Thoracic aorta (tissue), 2 donors: ENCODE data around the gene KIF16B. TPM values are rescaled to one million over a fixed set of nuclear protein-coding genes. Genes with fewer than 3 reads are reported as not detected.

Experiments used
- ATAC-seq: fragments of 150-250 bp; one replicate; pipeline ENCODE4 v1.8.0; 2017; ENCODE audit warnings: low read depth; ENCODE audit not compliant: insufficient number of reproducible peaks, low FRiP score
- DNase-seq: peaks from one replicate; pipeline ENCODE4 v3.0.0-alpha.2; 2020; ENCODE audit warnings: low spot score
- H3K27ac ChIP-seq, 2 donors: fragments of 200-600 bp; sonication (generic); 1 replicate in 1 of 2; 2 replicates in 1 of 2; pipeline ENCODE4 v1.5.1; 2016; ENCODE audit warnings: mild to moderate bottlenecking in 2 of 2, moderate library complexity in 2 of 2
- H3K27me3 ChIP-seq: fragments of 200-600 bp; sonication (generic); replicated peaks from 2 replicates; pipeline ENCODE4 v1.6.0; 2016; ENCODE audit warnings: mild to moderate bottlenecking; ENCODE audit not compliant: insufficient read depth
- H3K36me3 ChIP-seq: fragments of 200-600 bp; sonication (generic); one replicate; pipeline ENCODE4 v1.5.1; 2016
- H3K4me1 ChIP-seq, 2 donors: fragments of 200-600 bp; sonication (generic); 1 replicate in 1 of 2; 2 replicates in 1 of 2; pipeline versions ENCODE4 v1.5.1 to v1.6.0; 2016; ENCODE audit warnings: low read depth in 2 of 2, mild to moderate bottlenecking in 1 of 2; ENCODE audit not compliant: control insufficient read depth in 1 of 2
- H3K4me3 ChIP-seq: fragments of 200-600 bp; sonication (generic); 2 replicates; pipeline ENCODE4 v1.5.1; 2016; ENCODE audit warnings: mild to moderate bottlenecking
- H3K9me3 ChIP-seq: fragments of 200-600 bp; sonication (generic); 2 replicates; pipeline ENCODE4 v1.5.1; 2016
- CTCF ChIP-seq: fragments of 200-600 bp; sonication (generic); IDR thresholded peaks from one replicate; pipeline ENCODE4 v1.5.1; 2019; ENCODE audit warnings: antibody characterized with exemption
- total RNA-seq, 2 donors: library from RNA; depleted of rRNA; stranded (reverse); fragments of >200 nt; gene quantifications; one replicate each; pipeline versions ENCODE4 v1.1.0 to v1.2.3, GENCODE V29; 2016

The KIF16B gene
- total RNA-seq, 2 donors from 2014 or later: 16.5 to 21.3 TPM

DNA sequence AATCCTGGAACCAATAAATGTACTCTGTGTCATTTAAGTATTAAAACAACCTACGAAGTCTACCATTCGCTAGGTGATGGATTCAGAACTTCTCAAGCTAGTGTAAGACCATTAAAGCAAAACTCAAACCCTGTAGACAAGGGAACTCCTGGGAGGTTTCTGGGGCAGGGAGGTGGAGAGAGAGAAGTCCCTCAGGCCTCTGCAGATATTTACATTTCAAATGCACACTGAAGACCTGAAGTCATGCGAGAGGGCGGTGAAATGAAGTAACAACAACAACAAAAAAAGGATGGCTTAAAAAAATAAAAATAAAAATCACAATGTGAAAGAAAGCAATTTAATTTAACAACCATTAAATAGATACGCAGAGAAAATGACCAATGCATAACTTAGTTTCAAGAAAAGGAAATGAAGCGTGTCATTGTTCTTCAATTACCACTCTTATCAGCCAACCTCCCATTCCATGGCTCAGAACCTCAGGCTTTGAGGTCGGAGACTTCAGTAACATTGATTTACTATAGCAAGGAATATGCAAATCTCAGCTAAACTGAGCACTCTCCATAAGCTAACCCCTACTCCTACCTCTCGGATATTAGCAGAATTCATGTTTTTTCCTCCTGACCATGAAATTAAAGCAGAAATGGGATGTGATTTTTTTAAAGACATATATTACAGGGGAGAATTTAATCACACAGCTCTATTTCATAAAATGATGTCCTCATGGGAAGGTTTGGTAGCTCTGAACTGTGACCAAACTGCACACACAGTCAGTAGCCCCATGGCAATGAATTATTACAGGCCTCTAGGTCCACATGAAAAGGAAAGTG lies 140.6 kb downstream of the KIF16B start:
- Histone ChIP-seq H3K36me3 (peaks cover 7% of the 10 kb centered on the region), H3K4me3 (no peak overlapping the region), H3K27me3 (no peaks in the 10 kb centered on the region), H3K27ac (no peak overlapping the region), H3K9me3 (no peaks in the 10 kb centered on the region), H3K4me1 (no peaks in the 10 kb centered on the region)
- TF ChIP-seq CTCF: no peak
- DNase-seq: no peak
- ATAC-seq: no peak

DNA sequence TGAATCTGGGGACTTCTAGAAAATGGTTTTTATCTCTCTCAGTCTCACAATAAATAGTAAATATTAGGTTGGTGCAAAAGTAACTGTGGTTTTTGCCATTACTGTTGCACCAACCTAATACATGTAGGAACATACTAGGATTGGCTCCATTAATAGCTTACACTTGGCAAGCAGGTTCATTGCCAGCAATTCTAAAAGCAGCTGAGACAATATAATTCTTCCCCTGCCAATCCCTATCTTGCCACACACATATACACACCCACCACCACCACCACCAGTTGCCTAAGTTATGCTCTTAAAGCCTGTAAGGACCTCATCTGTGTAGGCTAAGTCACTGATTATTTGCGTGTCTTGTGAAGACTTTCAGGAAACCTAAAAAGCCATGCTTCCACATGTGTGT lies 145.1 kb downstream of the KIF16B start:
- ATAC-seq (no peak), DNase-seq (no peak)

GRCh38 chr20:16427571-16427970 lies 145.7 kb downstream of the KIF16B start:
- Histone ChIP-seq H3K4me3 (no peak overlapping the region), H3K27me3 (no peaks in the 10 kb centered on the region), H3K9me3 (no peaks in the 10 kb centered on the region), H3K4me1 (no peaks in the 10 kb centered on the region), H3K27ac (no peak overlapping the region), H3K36me3 (peaks cover 25% of the 10 kb centered on the region)
- ATAC-seq (no peak), DNase-seq (no peak)
- TF ChIP-seq CTCF: no peak

More for the DNA sequence above, 145.1 kb downstream of the KIF16B start:
- Histone ChIP-seq H3K36me3 (peaks cover 25% of the 10 kb centered on the region), H3K27ac (no peak overlapping the region), H3K4me1 (no peaks in the 10 kb centered on the region), H3K27me3 (no peaks in the 10 kb centered on the region), H3K4me3 (no peak overlapping the region), H3K9me3 (no peaks in the 10 kb centered on the region)
- TF ChIP-seq CTCF: no peak

- DNase-seq: no peak
- no peaks in the 10 kb centered on the region for H3K9me3 ChIP-seq
- no peaks in the 10 kb centered on the region for H3K4me1 ChIP-seq
- no peak overlapping the region for H3K4me3 ChIP-seq
- no peaks in the 10 kb centered on the region for H3K27me3 ChIP-seq
- no peak for ATAC-seq
- peaks cover 25% of the 10 kb centered on the region for H3K36me3 ChIP-seq
- TF ChIP-seq CTCF: no peak
- H3K27ac ChIP-seq: no peak overlapping the region
Observed at GRCh38 chr20:16424780-16425179, 148.5 kb downstream of the KIF16B start.

- H3K9me3 ChIP-seq: no peaks in the 10 kb centered on the region
- H3K27ac ChIP-seq: no peak overlapping the region
- no peak overlapping the region for H3K4me3 ChIP-seq
- ATAC-seq (no peak), DNase-seq (no peak)
- no peak for TF ChIP-seq CTCF
- peaks cover 25% of the 10 kb centered on the region for H3K36me3 ChIP-seq
- H3K27me3 ChIP-seq: no peaks in the 10 kb centered on the region
- no peaks in the 10 kb centered on the region for H3K4me1 ChIP-seq
Observed at GRCh38 chr20:16423311-16424212, 149.7 kb downstream of the KIF16B start.
